Adrenal gland (tissue), 5 donors: ENCODE measurements around the gene UGT2B17.

ENCODE experiments used
- POLR2A ChIP-seq, 2 donors: fragments of 450-650 bp; IDR thresholded peaks; one replicate each; pipeline ENCODE4 v1.6.1; 2017; ENCODE audit warnings: antibody characterized with exemption in 2 of 2, mild to moderate bottlenecking in 2 of 2, moderate library complexity in 1 of 2
- TF ChIP-seq, protein P1 (sequence below), 6 experiments: fragments of 450-650 bp in 4 of 6; fragments of 200-600 bp in 2 of 6; sonication (generic) in 1 of 6; IDR thresholded peaks; 1 replicate in 5 of 6; 2 replicates in 1 of 6; pipeline versions ENCODE4 v1.5.1 to v1.8.0; 2016 to 2021; ENCODE audit warnings: antibody characterized with exemption in 6 of 6, mild to moderate bottlenecking in 2 of 6, moderate library complexity in 1 of 6
- donor health status: DM: no; HTN: no; CAD: no.

DNA sequence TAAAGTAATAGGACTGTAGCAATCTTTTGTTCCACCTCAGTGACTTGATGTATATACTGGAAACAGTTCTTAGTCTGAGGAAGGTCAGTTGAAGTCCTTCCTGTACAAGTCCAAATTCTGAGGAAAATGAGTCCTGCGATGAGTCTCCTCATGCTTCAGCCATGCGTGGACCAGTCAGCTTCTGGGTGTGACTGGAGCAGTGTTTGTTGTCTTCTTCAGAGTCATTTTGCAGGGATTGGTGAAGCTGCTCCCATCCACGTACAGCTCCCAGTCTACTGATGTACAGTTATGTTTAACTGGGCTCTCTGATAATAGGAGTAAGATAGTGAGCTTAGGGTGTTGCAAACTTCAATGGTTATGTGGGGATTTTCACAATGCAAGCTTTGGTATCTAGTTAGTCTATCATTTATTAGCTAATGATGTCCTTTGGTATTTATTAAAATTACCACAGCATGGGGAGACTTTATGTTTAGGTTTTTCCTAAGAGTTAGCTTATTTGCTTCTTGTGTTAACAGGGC, 3.4 kb downstream of the UGT2B17 start:
- TF ChIP-seq, protein P1, sequence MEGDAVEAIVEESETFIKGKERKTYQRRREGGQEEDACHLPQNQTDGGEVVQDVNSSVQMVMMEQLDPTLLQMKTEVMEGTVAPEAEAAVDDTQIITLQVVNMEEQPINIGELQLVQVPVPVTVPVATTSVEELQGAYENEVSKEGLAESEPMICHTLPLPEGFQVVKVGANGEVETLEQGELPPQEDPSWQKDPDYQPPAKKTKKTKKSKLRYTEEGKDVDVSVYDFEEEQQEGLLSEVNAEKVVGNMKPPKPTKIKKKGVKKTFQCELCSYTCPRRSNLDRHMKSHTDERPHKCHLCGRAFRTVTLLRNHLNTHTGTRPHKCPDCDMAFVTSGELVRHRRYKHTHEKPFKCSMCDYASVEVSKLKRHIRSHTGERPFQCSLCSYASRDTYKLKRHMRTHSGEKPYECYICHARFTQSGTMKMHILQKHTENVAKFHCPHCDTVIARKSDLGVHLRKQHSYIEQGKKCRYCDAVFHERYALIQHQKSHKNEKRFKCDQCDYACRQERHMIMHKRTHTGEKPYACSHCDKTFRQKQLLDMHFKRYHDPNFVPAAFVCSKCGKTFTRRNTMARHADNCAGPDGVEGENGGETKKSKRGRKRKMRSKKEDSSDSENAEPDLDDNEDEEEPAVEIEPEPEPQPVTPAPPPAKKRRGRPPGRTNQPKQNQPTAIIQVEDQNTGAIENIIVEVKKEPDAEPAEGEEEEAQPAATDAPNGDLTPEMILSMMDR (IDR thresholded peaks at IDR 0.05): no peak
- no peak for TF ChIP-seq POLR2A (IDR thresholded peaks at IDR 0.05)
